GM21360 (cell line): ENCODE data around the gene BAHCC1.

Source experiments
- ATAC-seq: cut with Tn5 transposase; IDR thresholded peaks from one replicate; pipeline ENCODE4 v1.9.1; 2021; ENCODE audit warnings: mild to moderate bottlenecking, moderate library complexity; ENCODE audit not compliant: unreplicated experiment

BAHCC1 gene

GRCh38 chr17:81489998-81490992 lies 95.0 kb downstream of the BAHCC1 start:
- ATAC-seq: no peak

- no peak for ATAC-seq
Measured at GRCh38 chr17:81491181-81491581, 95.9 kb downstream of the BAHCC1 start.

GRCh38 chr17:81491761-81492160 lies 96.5 kb downstream of the BAHCC1 start:
- ATAC-seq: no peak

GRCh38 chr17:81492202-81492601 lies 96.9 kb downstream of the BAHCC1 start:
- ATAC-seq: no peak

GRCh38 chr17:81492706-81493105 lies 97.4 kb downstream of the BAHCC1 start:
- ATAC-seq: no peak

- no peak for ATAC-seq
Measured at GRCh38 chr17:81493198-81494038, 98.2 kb downstream of the BAHCC1 start.

- no peak for ATAC-seq
Measured at GRCh38 chr17:81494626-81495377, 99.5 kb downstream of the BAHCC1 start.

GRCh38 chr17:81498953-81499600 lies 103.8 kb downstream of the BAHCC1 start:
- no peak for ATAC-seq

- ATAC-seq: no peak
Measured at GRCh38 chr17:81499601-81499970, 104.3 kb downstream of the BAHCC1 start.

- no peak for ATAC-seq
Measured at GRCh38 chr17:81500047-81500446, 104.8 kb downstream of the BAHCC1 start.

GRCh38 chr17:81502471-81503017 lies 107.3 kb downstream of the BAHCC1 start:
- no peak for ATAC-seq

- no peak for ATAC-seq
Measured at GRCh38 chr17:81503619-81504018, 108.4 kb downstream of the BAHCC1 start.

- ATAC-seq: no peak
Measured at GRCh38 chr17:81508639-81509206, 113.5 kb downstream of the BAHCC1 start.

- ATAC-seq: no peak
Measured at GRCh38 chr17:81509207-81509971, 114.1 kb downstream of the BAHCC1 start.

- no peak for ATAC-seq
Measured at GRCh38 chr17:81509972-81510784, 114.9 kb downstream of the BAHCC1 start.

- no peak for ATAC-seq
Measured at GRCh38 chr17:81510785-81511553, 115.7 kb downstream of the BAHCC1 start.

- no peak for ATAC-seq
Measured at GRCh38 chr17:81511554-81511803, 116.2 kb downstream of the BAHCC1 start.
